Fibroblast of skin of scalp (primary cell): ENCODE measurements around the gene C6orf132.

Experiments
- DNase-seq: peaks from one replicate; pipeline ENCODE4 v3.0.0-alpha.2; 2013

Gene C6orf132

DNA sequence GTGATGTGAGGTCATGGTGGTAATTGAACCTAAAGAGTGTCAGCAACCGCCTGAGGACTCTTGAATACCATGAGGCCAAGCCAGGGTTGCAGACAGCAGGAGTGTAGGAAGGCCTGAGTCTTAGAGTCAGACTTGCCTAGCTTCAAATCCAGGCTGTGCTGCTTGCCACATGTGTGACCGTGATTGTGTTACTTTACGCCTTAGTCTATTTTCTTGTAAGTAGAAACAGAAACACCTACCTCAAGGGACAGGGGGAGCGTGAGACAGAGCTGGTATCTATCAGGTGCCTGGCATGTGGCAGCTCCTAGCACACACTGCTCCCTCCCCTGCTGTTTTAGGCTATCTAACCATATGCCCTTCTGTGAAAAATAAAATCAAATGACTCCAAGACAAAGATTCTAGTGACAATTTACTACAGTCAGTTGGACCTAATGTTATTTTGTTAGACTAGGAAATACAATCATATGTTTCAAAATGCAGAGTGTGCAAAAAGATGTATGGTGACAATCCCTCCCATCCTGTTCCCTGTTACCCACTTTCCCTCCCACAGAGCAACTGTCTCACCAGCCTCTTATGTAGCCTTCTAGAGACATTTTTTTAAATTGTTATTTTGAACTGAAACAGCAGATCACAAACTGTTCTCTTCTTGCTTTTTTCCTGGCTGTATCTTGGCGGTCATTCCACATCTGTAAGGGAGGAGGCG lies 70.4 kb downstream of the C6orf132 start:
- no peak for DNase-seq

GRCh38 chr6:42068872-42069522 lies 73.4 kb downstream of the C6orf132 start:
- DNase-seq: no peak

- DNase-seq: no peak
Measured at GRCh38 chr6:42068173-42068572, 74.2 kb downstream of the C6orf132 start.

DNA sequence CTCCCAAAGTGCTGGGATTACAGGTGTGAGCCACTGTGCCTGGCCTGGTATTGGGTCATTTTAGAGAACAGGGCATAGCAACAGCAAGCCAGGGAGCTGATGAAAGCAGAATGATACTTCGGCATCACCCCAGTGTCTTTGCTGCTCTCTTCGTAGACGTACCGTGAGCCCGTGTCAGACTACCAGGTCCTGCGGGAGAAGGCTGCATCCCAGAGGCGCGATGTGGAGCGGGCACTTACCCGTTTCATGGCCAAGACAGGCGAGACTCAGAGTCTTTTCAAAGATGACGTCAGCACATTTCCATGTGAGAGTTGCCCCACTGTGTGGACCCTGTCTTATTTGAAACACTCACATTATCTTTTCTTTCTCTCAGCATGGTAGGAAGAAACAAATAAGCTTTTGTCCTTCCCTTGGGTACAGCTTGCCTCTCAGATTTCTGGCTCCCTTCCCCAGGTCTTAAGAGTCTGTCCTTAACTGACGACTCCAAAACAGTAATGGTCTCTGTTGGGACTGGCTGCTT lies 76.2 kb downstream of the C6orf132 start:
- DNase-seq: no peak

GRCh38 chr6:42059743-42060142 lies 82.7 kb downstream of the C6orf132 start:
- DNase-seq: no peak

- DNase-seq: no peak
Measured at GRCh38 chr6:42053601-42054000, 88.8 kb downstream of the C6orf132 start.

GRCh38 chr6:42051268-42051653 lies 91.2 kb downstream of the C6orf132 start:
- DNase-seq: no peak
